Activated CD4-positive, CD25-positive, alpha-beta regulatory T cell treated with anti-CD3 and anti-CD28 coated beads, Interleukin-2, amount 50 U/mL, for 24 hours (primary cell): ENCODE measurements around the gene PTPRH.

Experiments used
- ATAC-seq, 2 donors: fragments of 150-1000 bp; cut with Tn5 transposase; one replicate each; pipeline ENCODE4 v1.10.0; 2021; ENCODE audit warnings: mild to moderate bottlenecking in 1 of 2, moderate library complexity in 1 of 2

The PTPRH gene

GRCh38 chr19:55244004-55244680 lies 34.8 kb upstream of the PTPRH start:
- no peak for ATAC-seq

GRCh38 chr19:55242517-55242916 lies 33.2 kb upstream of the PTPRH start:
- no peak for ATAC-seq

- no peak for ATAC-seq
These were observed 32.7 kb upstream of the PTPRH start for GRCh38 chr19:55241935-55242464.

- no peak for ATAC-seq
These were observed 32.0 kb upstream of the PTPRH start for GRCh38 chr19:55241143-55241934.

- ATAC-seq = no peak
These were observed 31.4 kb upstream of the PTPRH start for GRCh38 chr19:55240713-55241020.

- ATAC-seq = no peak
These were observed 29.7 kb upstream of the PTPRH start for GRCh38 chr19:55239004-55239403.

- ATAC-seq = no peak
These were observed 28.7 kb upstream of the PTPRH start for GRCh38 chr19:55238030-55238429.

GRCh38 chr19:55232986-55233385 lies 23.7 kb upstream of the PTPRH start:
- no peak for ATAC-seq

- no peak for ATAC-seq
These were observed 22.9 kb upstream of the PTPRH start for GRCh38 chr19:55232286-55232602.

GRCh38 chr19:55231391-55232285 lies 22.3 kb upstream of the PTPRH start:
- ATAC-seq = no peak

- no peak for ATAC-seq
These were observed 21.5 kb upstream of the PTPRH start for GRCh38 chr19:55230780-55231179.

- no peak for ATAC-seq
These were observed 21.0 kb upstream of the PTPRH start for GRCh38 chr19:55230329-55230728.

- no peak for ATAC-seq
These were observed 20.5 kb upstream of the PTPRH start for GRCh38 chr19:55229789-55230182.

GRCh38 chr19:55229145-55229788 lies 20.0 kb upstream of the PTPRH start:
- ATAC-seq = no peak

- ATAC-seq = no peak
These were observed 19.2 kb upstream of the PTPRH start, which contains the start of gene TMEM86B for GRCh38 chr19:55228403-55229031. TMEM86B (minus strand) TSS chr19:55228763; CDS start chr19:55228741, 22 bp downstream.

- ATAC-seq = no peak
These were observed 18.7 kb upstream of the PTPRH start for GRCh38 chr19:55228015-55228391.

- no peak for ATAC-seq
These were observed 18.1 kb upstream of the PTPRH start for GRCh38 chr19:55227241-55228014.

- no peak for ATAC-seq
These were observed 17.5 kb upstream of the PTPRH start for GRCh38 chr19:55226788-55227187.

GRCh38 chr19:55226273-55226672 lies 17.0 kb upstream of the PTPRH start:
- no peak for ATAC-seq

GRCh38 chr19:55225415-55225958 lies 16.2 kb upstream of the PTPRH start:
- ATAC-seq = no peak
